AG04450 (cell line): ENCODE measurements around the gene SLC17A9. TPM values are rescaled to one million over a fixed set of nuclear protein-coding genes. Genes with fewer than 3 reads are reported as not detected.

Experiments
- CTCF ChIA-PET: fragments of 300-600, 350-600 bp; formaldehyde crosslinking; extraction: SDS; loops from one replicate; lab custom pipeline; 2022; ENCODE audit warnings: antibody characterized with exemption, inconsistent platforms; lab: Charles Lee
- POLR2A ChIA-PET: fragments of 350-600 bp; formaldehyde crosslinking; extraction: SDS; loops from one replicate; lab custom pipeline; 2021; ENCODE audit warnings: antibody characterized with exemption, inconsistent platforms; lab: Yijun Ruan, JAX
- DNase-seq: peaks from one replicate; pipeline ENCODE4 v3.0.0-alpha.2; 2011; ENCODE audit warnings: low read depth, low spot score
- H3K27ac ChIP-seq: one replicate; pipeline ENCODE4 v1.5.1; 2012; ENCODE audit warnings: low read depth, low read length, control low read depth
- H3K27me3 ChIP-seq: one replicate; pipeline ENCODE4 v1.6.0; 2012; ENCODE audit warnings: low read length; ENCODE audit not compliant: control insufficient read depth, insufficient read depth
- H3K4me3 ChIP-seq: 2 replicates; pipeline ENCODE4 v1.5.1; 2011; ENCODE audit warnings: mild to moderate bottlenecking, low read depth, low read length, control low read depth
- H3K9me3 ChIP-seq: 2 replicates; pipeline ENCODE4 v1.5.1; 2012; ENCODE audit warnings: low read length; ENCODE audit not compliant: control insufficient read depth, insufficient read depth
- CTCF ChIP-seq: IDR thresholded peaks from 2 replicates; pipeline ENCODE4 v1.5.1; 2011; ENCODE audit warnings: low read depth, low read length, control low read depth, inconsistent platforms
- polyA plus RNA-seq: library from polyadenylated mRNA; depleted of rRNA; stranded (reverse); fragments of >200 nt; gene quantifications from 2 replicates; pipeline ENCODE4 v1.2.3, GENCODE V29; 2011

SLC17A9 gene
- polyA plus RNA-seq, 1 experiment = 2.2 TPM

DNA sequence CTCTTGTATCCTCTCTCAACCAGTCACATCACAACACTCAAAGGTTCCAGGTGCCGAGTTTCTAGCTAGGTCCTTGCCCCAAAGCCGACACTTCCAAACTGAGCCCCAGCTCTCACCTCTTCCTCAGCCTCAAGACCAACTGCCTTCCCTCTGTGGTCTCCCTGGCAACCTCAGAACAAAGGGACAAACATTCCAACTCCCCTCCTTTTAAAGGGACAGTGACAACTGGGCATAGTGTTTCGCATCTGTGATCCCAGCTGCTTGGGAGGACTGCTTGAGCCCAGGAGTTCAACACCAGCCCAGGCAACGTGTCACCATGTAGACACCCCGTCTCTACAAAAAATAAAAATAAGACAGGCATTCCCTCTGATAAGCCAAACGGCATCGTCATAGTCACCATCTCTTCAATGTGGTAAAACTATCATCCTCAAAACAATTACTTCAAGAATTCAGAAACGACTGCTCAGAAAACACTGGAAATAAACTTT, 37.5 kb upstream of the SLC17A9 start:
- no peak for TF ChIP-seq CTCF
- peak overlapping the region; percentile 25 for H3K27ac ChIP-seq
- ChIA-PET POLR2A (interaction anchor here (1.9 kb wide), 1 partner anchor 12 kb away, joined by 4 read pairs; no protein-coding TSS in a partner anchor), CTCF (interaction anchor here (0.9 to 2.2 kb wide), 5 partner anchors 8 to 15 kb away, joined by 3 to 8 read pairs (median 5); no protein-coding TSS in a partner anchor)
- no peak overlapping the region for H3K4me3 ChIP-seq
- no peaks in the 10 kb centered on the region; the same call in 1 of the 2 replicates for H3K9me3 ChIP-seq
- H3K27me3 ChIP-seq = no peaks in the 10 kb centered on the region
- no peak for DNase-seq

DNA sequence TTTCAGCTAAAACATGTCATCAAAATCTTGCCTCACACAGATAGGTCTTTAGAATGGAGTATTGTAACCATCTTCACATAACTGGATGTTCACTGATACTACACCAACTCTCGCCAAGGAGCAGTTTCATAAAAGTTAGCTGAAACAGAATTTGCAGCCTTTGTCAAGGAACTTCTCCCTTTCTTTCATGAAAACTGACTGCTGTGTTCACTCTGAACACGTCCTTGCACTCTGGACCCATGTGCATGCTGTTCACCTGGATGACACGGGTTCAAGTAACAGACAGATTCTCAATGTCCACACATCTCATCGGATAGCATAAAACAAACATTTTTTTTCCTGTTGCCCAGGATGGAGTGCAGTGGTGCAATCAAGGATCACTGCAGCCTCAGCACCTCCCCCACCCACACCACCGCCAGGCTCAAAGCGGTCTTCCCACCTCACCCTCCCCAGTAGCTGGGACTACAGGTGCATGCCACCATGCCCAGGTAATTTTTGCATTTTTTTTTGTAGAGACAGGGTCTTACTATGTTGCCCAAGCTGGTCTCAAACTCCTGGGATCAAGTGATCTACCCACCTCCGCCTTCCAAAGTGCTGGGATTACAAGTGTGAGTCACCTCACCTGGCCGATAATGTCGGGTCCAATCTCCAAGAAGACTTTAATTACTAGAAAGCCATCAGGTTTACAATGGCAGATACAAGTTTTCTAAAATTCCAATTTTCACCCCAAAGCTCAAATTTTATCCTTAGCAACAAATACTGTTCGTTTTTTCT, 35.6 kb upstream of the SLC17A9 start:
- POLR2A ChIA-PET = interaction anchor here (0.6 to 1.1 kb wide), 3 partner anchors 8 to 13 kb away, joined by 3 to 8 read pairs (median 3); no protein-coding TSS in a partner anchor
- TF ChIP-seq CTCF = no peak
- Histone ChIP-seq H3K4me3 (no peak overlapping the region), H3K27me3 (no peaks in the 10 kb centered on the region), H3K9me3 (no peaks in the 10 kb centered on the region), H3K27ac (no peak overlapping the region)
- CTCF ChIA-PET = interaction anchor here (0.6 to 1.8 kb wide), 7 partner anchors 10 to 108 kb away, joined by 3 to 7 read pairs (median 5); partner anchors contain the start of gene DIDO1
- no peak for DNase-seq

GRCh38 chr20:62917720-62918119, 34.8 kb upstream of the SLC17A9 start:
- CTCF ChIA-PET = interaction anchor here (1.0 to 1.1 kb wide), 3 partner anchors 10 to 109 kb away, joined by 3 to 5 read pairs (median 3); no protein-coding TSS in a partner anchor
- POLR2A ChIA-PET = no interaction called here
- no peak for TF ChIP-seq CTCF

GRCh38 chr20:62918147-62918546, 34.4 kb upstream of the SLC17A9 start:
- H3K27ac ChIP-seq = no peak overlapping the region
- ChIA-PET CTCF (interaction anchor here (1.0 to 2.5 kb wide), 3 partner anchors 10 to 18 kb away, joined by 3 to 6 read pairs (median 5); no protein-coding TSS in a partner anchor), POLR2A (no interaction called here)
- no peaks in the 10 kb centered on the region for H3K27me3 ChIP-seq
- no peaks in the 10 kb centered on the region for H3K9me3 ChIP-seq
- no peak for TF ChIP-seq CTCF
- no peak for DNase-seq
- no peak overlapping the region for H3K4me3 ChIP-seq

More at GRCh38 chr20:62917720-62918119, 34.8 kb upstream of the SLC17A9 start:
- H3K9me3 ChIP-seq = no peaks in the 10 kb centered on the region
- no peaks in the 10 kb centered on the region for H3K27me3 ChIP-seq
- DNase-seq = no peak
- H3K4me3 ChIP-seq = no peak overlapping the region
- H3K27ac ChIP-seq = no peak overlapping the region
